WTC11 (cell line): ENCODE data around the gene ZBTB16. TPM values are rescaled to one million over a fixed set of nuclear protein-coding genes. Genes with fewer than 3 reads are reported as not detected.

Experiments
- ATAC-seq: fragments of 200-7000 bp; cut with Tn5 transposase; 2 replicates; pipeline ENCODE4 v1.10.0; 2021; ENCODE audit warnings: mild to moderate bottlenecking, moderate library complexity
- CTCF ChIA-PET: fragments of 300-600 bp; sonication (Branson Sonifier 250); formaldehyde crosslinking; loops from one replicate; lab custom pipeline; 2021; ENCODE audit warnings: antibody characterized with exemption; lab: Charles Lee
- POLR2A ChIA-PET: fragments of 350-600 bp; sonication (Branson Sonifier 250); formaldehyde crosslinking; loops from one replicate; lab custom pipeline; 2021; ENCODE audit warnings: antibody characterized with exemption; lab: Charles Lee
- DNase-seq: peaks from one replicate; pipeline ENCODE4 v3.0.0; 2021; ENCODE audit warnings: low spot score
- H3K27ac Mint-ChIP-seq: 2 replicates; pipeline ENCODE4 v1.8.0; 2021; ENCODE audit warnings: mixed read lengths
- H3K27me3 Mint-ChIP-seq: 2 replicates; pipeline ENCODE4 v1.8.0; 2021; ENCODE audit warnings: low read depth, mild to moderate bottlenecking, moderate library complexity, mixed read lengths
- H3K36me3 Mint-ChIP-seq: 2 replicates; pipeline ENCODE4 v1.8.0; 2021; ENCODE audit warnings: mixed read lengths
- H3K4me1 Mint-ChIP-seq: 2 replicates; pipeline ENCODE4 v1.8.0; 2022; ENCODE audit warnings: mixed read lengths
- H3K4me3 Mint-ChIP-seq: 2 replicates; pipeline ENCODE4 v1.8.0; 2021; ENCODE audit warnings: mild to moderate bottlenecking, moderate library complexity, mixed read lengths
- H3K9me3 Mint-ChIP-seq: 2 replicates; pipeline ENCODE4 v1.8.0; 2021; ENCODE audit warnings: mixed read lengths
- ATF1 ChIP-seq: sonication (generic); formaldehyde crosslinking; IDR thresholded peaks from 2 replicates; pipeline ENCODE4 v1.8.1; 2023; ENCODE audit warnings: mild to moderate bottlenecking, moderate library complexity, missing genetic modification reagents
- E2F5 ChIP-seq: sonication (generic); formaldehyde crosslinking; IDR thresholded peaks from 2 replicates; pipeline ENCODE4 v1.8.1; 2022; ENCODE audit warnings: mild to moderate bottlenecking, moderate library complexity, missing genetic modification reagents
- ELF4 ChIP-seq: sonication (generic); formaldehyde crosslinking; IDR thresholded peaks from 2 replicates; pipeline ENCODE4 v1.8.1; 2022; ENCODE audit warnings: low read depth, mild to moderate bottlenecking, moderate library complexity, missing genetic modification reagents
- GTF2I ChIP-seq: fragments of 250-450 bp; sonication (Bioruptor Pico); conservative IDR thresholded peaks from 2 replicates; pipeline ENCODE4 v1.4.0; 2021; ENCODE audit warnings: mild to moderate bottlenecking
- MYBL2 ChIP-seq: sonication (generic); formaldehyde crosslinking; IDR thresholded peaks from 2 replicates; pipeline ENCODE4 v1.8.1; 2023; ENCODE audit warnings: mild to moderate bottlenecking, moderate library complexity, missing genetic modification reagents
- PREB ChIP-seq: sonication (generic); formaldehyde crosslinking; IDR thresholded peaks from 2 replicates; pipeline ENCODE4 v1.8.1; 2022; ENCODE audit warnings: mild to moderate bottlenecking, missing genetic modification reagents, moderate library complexity, borderline replicate concordance
- RELA ChIP-seq: sonication (generic); formaldehyde crosslinking; IDR thresholded peaks from 2 replicates; pipeline ENCODE4 v1.8.1; 2022; ENCODE audit warnings: missing genetic modification reagents, mild to moderate bottlenecking, borderline replicate concordance
- SOX15 ChIP-seq: fragments of 250-450 bp; sonication (Bioruptor Pico); IDR thresholded peaks from 2 replicates; pipeline ENCODE4 v1.9.0; 2021; ENCODE audit warnings: mild to moderate bottlenecking
- TEAD1 ChIP-seq: sonication (generic); formaldehyde crosslinking; IDR thresholded peaks from 2 replicates; pipeline ENCODE4 v1.8.0; 2022; ENCODE audit warnings: mild to moderate bottlenecking, missing genetic modification reagents
- TEAD4 ChIP-seq: sonication (generic); formaldehyde crosslinking; IDR thresholded peaks from 2 replicates; pipeline ENCODE4 v1.8.0; 2022; ENCODE audit warnings: mild to moderate bottlenecking, missing genetic modification reagents
- ZMAT4 ChIP-seq: fragments of 250-450 bp; sonication (Bioruptor Pico); IDR thresholded peaks from 2 replicates; pipeline ENCODE4 v1.9.0; 2021; ENCODE audit warnings: mild to moderate bottlenecking
- ZNF232 ChIP-seq: sonication (generic); formaldehyde crosslinking; IDR thresholded peaks from 2 replicates; pipeline ENCODE4 v1.8.0; 2022; ENCODE audit warnings: mild to moderate bottlenecking, missing genetic modification reagents
- ZNF263 ChIP-seq: sonication (generic); formaldehyde crosslinking; IDR thresholded peaks from 2 replicates; pipeline ENCODE4 v1.8.1; 2022; ENCODE audit warnings: low read depth, mild to moderate bottlenecking, moderate library complexity, missing genetic modification reagents
- ZNF396 ChIP-seq: fragments of 250-450 bp; sonication (Bioruptor Pico); IDR thresholded peaks from 2 replicates; pipeline ENCODE4 v1.8.0; 2021; ENCODE audit warnings: mild to moderate bottlenecking, moderate library complexity, borderline replicate concordance
- ZNF423 ChIP-seq: fragments of 250-450 bp; sonication (Bioruptor Pico); IDR thresholded peaks from 2 replicates; pipeline ENCODE4 v2.1.2; 2022; ENCODE audit warnings: mild to moderate bottlenecking, moderate library complexity
- ZNF671 ChIP-seq: fragments of 250-450 bp; sonication (Bioruptor Pico); IDR thresholded peaks from 2 replicates; pipeline ENCODE4 v1.8.0; 2021; ENCODE audit warnings: mild to moderate bottlenecking
- total RNA-seq: library from RNA; stranded (reverse); gene quantifications from 3 replicates; pipeline ENCODE4 v1.2.3, GENCODE V29; 2021
- TF ChIP-seq, protein P1 (sequence below): sonication (generic); formaldehyde crosslinking; IDR thresholded peaks from 2 replicates; pipeline ENCODE4 v1.8.0; 2022; ENCODE audit warnings: mild to moderate bottlenecking, missing genetic modification reagents
- TF ChIP-seq, protein P2 (sequence below): sonication (generic); formaldehyde crosslinking; IDR thresholded peaks from 2 replicates; pipeline ENCODE4 v1.8.1; 2023; ENCODE audit warnings: mild to moderate bottlenecking, missing genetic modification reagents, moderate library complexity
- TF ChIP-seq, protein P3 (sequence below): sonication (generic); formaldehyde crosslinking; IDR thresholded peaks from 2 replicates; pipeline ENCODE4 v1.8.0; 2023; ENCODE audit warnings: missing genetic modification reagents, mild to moderate bottlenecking, borderline replicate concordance

Gene ZBTB16
- total RNA-seq, 1 experiment from 2014 or later = 0.57 TPM

- no peaks in the 10 kb centered on the region for H3K27me3 Mint-ChIP-seq
- POLR2A ChIA-PET = no interaction called here
- 0 out of 2 replicates have a peak, but pooled peaks cover 3% of the 10 kb centered on the region for H3K9me3 Mint-ChIP-seq
- DNase-seq = no peak
- H3K4me3 Mint-ChIP-seq = no peak overlapping the region
- H3K4me1 Mint-ChIP-seq = peaks cover 12% of the 10 kb centered on the region
- CTCF ChIA-PET = no interaction called here
- H3K27ac Mint-ChIP-seq = no peak overlapping the region
- no peaks in the 10 kb centered on the region for H3K36me3 Mint-ChIP-seq
- no peak for TF ChIP-seq ZNF232 (CRISPR knock-in tag)
- no peak for TF ChIP-seq ELF4 (CRISPR knock-in tag)
- no peak for TF ChIP-seq SOX15
- no peak for TF ChIP-seq ZNF671 (CRISPR knock-in tag)
- TF ChIP-seq, protein P1, sequence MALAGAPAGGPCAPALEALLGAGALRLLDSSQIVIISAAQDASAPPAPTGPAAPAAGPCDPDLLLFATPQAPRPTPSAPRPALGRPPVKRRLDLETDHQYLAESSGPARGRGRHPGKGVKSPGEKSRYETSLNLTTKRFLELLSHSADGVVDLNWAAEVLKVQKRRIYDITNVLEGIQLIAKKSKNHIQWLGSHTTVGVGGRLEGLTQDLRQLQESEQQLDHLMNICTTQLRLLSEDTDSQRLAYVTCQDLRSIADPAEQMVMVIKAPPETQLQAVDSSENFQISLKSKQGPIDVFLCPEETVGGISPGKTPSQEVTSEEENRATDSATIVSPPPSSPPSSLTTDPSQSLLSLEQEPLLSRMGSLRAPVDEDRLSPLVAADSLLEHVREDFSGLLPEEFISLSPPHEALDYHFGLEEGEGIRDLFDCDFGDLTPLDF = no peak
- no peak for TF ChIP-seq PREB
- TF ChIP-seq, protein P2, sequence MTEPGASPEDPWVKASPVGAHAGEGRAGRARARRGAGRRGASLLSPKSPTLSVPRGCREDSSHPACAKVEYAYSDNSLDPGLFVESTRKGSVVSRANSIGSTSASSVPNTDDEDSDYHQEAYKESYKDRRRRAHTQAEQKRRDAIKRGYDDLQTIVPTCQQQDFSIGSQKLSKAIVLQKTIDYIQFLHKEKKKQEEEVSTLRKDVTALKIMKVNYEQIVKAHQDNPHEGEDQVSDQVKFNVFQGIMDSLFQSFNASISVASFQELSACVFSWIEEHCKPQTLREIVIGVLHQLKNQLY (CRISPR knock-in tag) = no peak
- TF ChIP-seq, all 79 proteins: peak for 0
- no peak for ATAC-seq
Observed at GRCh38 chr11:114136686-114137640, 77.5 kb downstream of the ZBTB16 start.

- peaks cover 14% of the 10 kb centered on the region for H3K4me1 Mint-ChIP-seq
- ATAC-seq (no peak), DNase-seq (no peak)
- H3K27me3 Mint-ChIP-seq = no peaks in the 10 kb centered on the region
- H3K9me3 Mint-ChIP-seq = 0 out of 2 replicates have a peak, but pooled peaks cover 2% of the 10 kb centered on the region
- TF ChIP-seq TEAD4 (CRISPR knock-in tag) (no peak), E2F5 (no peak), ZMAT4 (CRISPR knock-in tag) (no peak), ZNF263 (CRISPR knock-in tag) (no peak), GTF2I (CRISPR knock-in tag) (no peak)
- H3K4me3 Mint-ChIP-seq = no peak overlapping the region
- ChIA-PET CTCF (no interaction called here), POLR2A (no interaction called here)
- no peak overlapping the region for H3K27ac Mint-ChIP-seq
- no peaks in the 10 kb centered on the region for H3K36me3 Mint-ChIP-seq
Observed at GRCh38 chr11:114137838-114138237, 78.3 kb downstream of the ZBTB16 start.

- ChIA-PET CTCF (no interaction called here), POLR2A (no interaction called here)
- no peaks in the 10 kb centered on the region for H3K36me3 Mint-ChIP-seq
- H3K27ac Mint-ChIP-seq = no peak overlapping the region
- DNase-seq (no peak), ATAC-seq (no peak)
- peaks cover 20% of the 10 kb centered on the region for H3K4me1 Mint-ChIP-seq
- H3K27me3 Mint-ChIP-seq = no peaks in the 10 kb centered on the region
- TF ChIP-seq ZNF423 (CRISPR knock-in tag) = no peak
- H3K4me3 Mint-ChIP-seq = no peak overlapping the region
- no peaks in the 10 kb centered on the region for H3K9me3 Mint-ChIP-seq
Observed at GRCh38 chr11:114138411-114138810, 78.9 kb downstream of the ZBTB16 start.

GRCh38 chr11:114140826-114141225 is 81.3 kb downstream of the ZBTB16 start:
- H3K27me3 Mint-ChIP-seq = no peaks in the 10 kb centered on the region
- ChIA-PET POLR2A (no interaction called here), CTCF (no interaction called here)
- no peaks in the 10 kb centered on the region for H3K9me3 Mint-ChIP-seq
- DNase-seq (no peak), ATAC-seq (no peak)
- H3K4me1 Mint-ChIP-seq = peaks cover 24% of the 10 kb centered on the region
- no peaks in the 10 kb centered on the region for H3K36me3 Mint-ChIP-seq
- no peak overlapping the region for H3K4me3 Mint-ChIP-seq
- H3K27ac Mint-ChIP-seq = no peak overlapping the region
- TF ChIP-seq ATF1 (CRISPR knock-in tag) (no peak), TEAD1 (no peak), RELA (CRISPR knock-in tag) (no peak), MYBL2 (CRISPR knock-in tag) (no peak), PREB (no peak), ZNF396 (CRISPR knock-in tag) (no peak)
- TF ChIP-seq, protein P3, sequence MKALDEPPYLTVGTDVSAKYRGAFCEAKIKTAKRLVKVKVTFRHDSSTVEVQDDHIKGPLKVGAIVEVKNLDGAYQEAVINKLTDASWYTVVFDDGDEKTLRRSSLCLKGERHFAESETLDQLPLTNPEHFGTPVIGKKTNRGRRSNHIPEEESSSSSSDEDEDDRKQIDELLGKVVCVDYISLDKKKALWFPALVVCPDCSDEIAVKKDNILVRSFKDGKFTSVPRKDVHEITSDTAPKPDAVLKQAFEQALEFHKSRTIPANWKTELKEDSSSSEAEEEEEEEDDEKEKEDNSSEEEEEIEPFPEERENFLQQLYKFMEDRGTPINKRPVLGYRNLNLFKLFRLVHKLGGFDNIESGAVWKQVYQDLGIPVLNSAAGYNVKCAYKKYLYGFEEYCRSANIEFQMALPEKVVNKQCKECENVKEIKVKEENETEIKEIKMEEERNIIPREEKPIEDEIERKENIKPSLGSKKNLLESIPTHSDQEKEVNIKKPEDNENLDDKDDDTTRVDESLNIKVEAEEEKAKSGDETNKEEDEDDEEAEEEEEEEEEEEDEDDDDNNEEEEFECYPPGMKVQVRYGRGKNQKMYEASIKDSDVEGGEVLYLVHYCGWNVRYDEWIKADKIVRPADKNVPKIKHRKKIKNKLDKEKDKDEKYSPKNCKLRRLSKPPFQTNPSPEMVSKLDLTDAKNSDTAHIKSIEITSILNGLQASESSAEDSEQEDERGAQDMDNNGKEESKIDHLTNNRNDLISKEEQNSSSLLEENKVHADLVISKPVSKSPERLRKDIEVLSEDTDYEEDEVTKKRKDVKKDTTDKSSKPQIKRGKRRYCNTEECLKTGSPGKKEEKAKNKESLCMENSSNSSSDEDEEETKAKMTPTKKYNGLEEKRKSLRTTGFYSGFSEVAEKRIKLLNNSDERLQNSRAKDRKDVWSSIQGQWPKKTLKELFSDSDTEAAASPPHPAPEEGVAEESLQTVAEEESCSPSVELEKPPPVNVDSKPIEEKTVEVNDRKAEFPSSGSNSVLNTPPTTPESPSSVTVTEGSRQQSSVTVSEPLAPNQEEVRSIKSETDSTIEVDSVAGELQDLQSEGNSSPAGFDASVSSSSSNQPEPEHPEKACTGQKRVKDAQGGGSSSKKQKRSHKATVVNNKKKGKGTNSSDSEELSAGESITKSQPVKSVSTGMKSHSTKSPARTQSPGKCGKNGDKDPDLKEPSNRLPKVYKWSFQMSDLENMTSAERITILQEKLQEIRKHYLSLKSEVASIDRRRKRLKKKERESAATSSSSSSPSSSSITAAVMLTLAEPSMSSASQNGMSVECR (CRISPR knock-in tag) = no peak
